MCF 10A (cell line): Measurements from ENCODE around the gene KRTAP10-7. TPM values are rescaled to one million over a fixed set of nuclear protein-coding genes. Genes with fewer than 3 reads are reported as not detected.

Source experiments
- BruUV-seq: library from RNA; stranded (reverse); fragments of 400-500 nt; replicated peaks from 2 replicates; lab custom pipeline; 2021; lab: Mats Ljungman, UMichigan
- CTCF ChIA-PET: fragments of 300-600 bp; sonication (Branson Sonifier 250); formaldehyde crosslinking; extraction: SDS; loops from one replicate; lab custom pipeline; 2021; ENCODE audit warnings: antibody characterized with exemption, inconsistent platforms; lab: Yijun Ruan, JAX
- POLR2A ChIA-PET: fragments of 300-600, 350-650 bp; sonication (Branson Sonifier 250); formaldehyde crosslinking; extraction: SDS; loops from one replicate; lab custom pipeline; 2020; ENCODE audit warnings: antibody characterized with exemption, inconsistent platforms; lab: Yijun Ruan, JAX
- DNase-seq: peaks from one replicate; pipeline ENCODE4 v3.0.0-alpha.2; 2018; ENCODE audit not compliant: unreplicated experiment
- H3K27ac Mint-ChIP-seq: one replicate; pipeline ENCODE4 v1.8.0; 2022; ENCODE audit warnings: mild to moderate bottlenecking, low read depth, mixed read lengths; ENCODE audit not compliant: unreplicated experiment
- H3K27me3 Mint-ChIP-seq: one replicate; pipeline ENCODE4 v1.8.0; 2022; ENCODE audit warnings: mixed read lengths; ENCODE audit not compliant: insufficient read depth, unreplicated experiment
- H3K36me3 Mint-ChIP-seq: one replicate; pipeline ENCODE4 v1.8.0; 2022; ENCODE audit warnings: mild to moderate bottlenecking, moderate library complexity, mixed read lengths; ENCODE audit not compliant: insufficient read depth, unreplicated experiment
- H3K4me1 Mint-ChIP-seq: one replicate; pipeline ENCODE4 v1.8.0; 2022; ENCODE audit warnings: mixed read lengths; ENCODE audit not compliant: insufficient read depth, unreplicated experiment
- H3K4me3 Mint-ChIP-seq: one replicate; pipeline ENCODE4 v1.8.0; 2022; ENCODE audit warnings: mild to moderate bottlenecking, moderate library complexity, mixed read lengths; ENCODE audit not compliant: unreplicated experiment
- H3K9me3 Mint-ChIP-seq: one replicate; pipeline ENCODE4 v1.8.0; 2022; ENCODE audit warnings: mixed read lengths; ENCODE audit not compliant: unreplicated experiment
- intact Hi-C: fragments of 100-400 bp; cut with micrococcal nuclease; formaldehyde crosslinking; loops from 2 replicates; pipeline ENCODE4 v1.14.1; 2022
- total RNA-seq: library from RNA; stranded (reverse); gene quantifications from 2 replicates; pipeline ENCODE4 v1.2.3, GENCODE V29; 2022
- TF ChIP-seq, protein P1 (sequence below): fragments of 200-600 bp; IDR thresholded peaks from one replicate; pipeline ENCODE4 v1.8.0; 2022; ENCODE audit warnings: antibody characterized with exemption, mild to moderate bottlenecking; ENCODE audit not compliant: unreplicated experiment

The KRTAP10-7 gene
- total RNA-seq, 1 experiment from 2014 or later = not detected

DNA sequence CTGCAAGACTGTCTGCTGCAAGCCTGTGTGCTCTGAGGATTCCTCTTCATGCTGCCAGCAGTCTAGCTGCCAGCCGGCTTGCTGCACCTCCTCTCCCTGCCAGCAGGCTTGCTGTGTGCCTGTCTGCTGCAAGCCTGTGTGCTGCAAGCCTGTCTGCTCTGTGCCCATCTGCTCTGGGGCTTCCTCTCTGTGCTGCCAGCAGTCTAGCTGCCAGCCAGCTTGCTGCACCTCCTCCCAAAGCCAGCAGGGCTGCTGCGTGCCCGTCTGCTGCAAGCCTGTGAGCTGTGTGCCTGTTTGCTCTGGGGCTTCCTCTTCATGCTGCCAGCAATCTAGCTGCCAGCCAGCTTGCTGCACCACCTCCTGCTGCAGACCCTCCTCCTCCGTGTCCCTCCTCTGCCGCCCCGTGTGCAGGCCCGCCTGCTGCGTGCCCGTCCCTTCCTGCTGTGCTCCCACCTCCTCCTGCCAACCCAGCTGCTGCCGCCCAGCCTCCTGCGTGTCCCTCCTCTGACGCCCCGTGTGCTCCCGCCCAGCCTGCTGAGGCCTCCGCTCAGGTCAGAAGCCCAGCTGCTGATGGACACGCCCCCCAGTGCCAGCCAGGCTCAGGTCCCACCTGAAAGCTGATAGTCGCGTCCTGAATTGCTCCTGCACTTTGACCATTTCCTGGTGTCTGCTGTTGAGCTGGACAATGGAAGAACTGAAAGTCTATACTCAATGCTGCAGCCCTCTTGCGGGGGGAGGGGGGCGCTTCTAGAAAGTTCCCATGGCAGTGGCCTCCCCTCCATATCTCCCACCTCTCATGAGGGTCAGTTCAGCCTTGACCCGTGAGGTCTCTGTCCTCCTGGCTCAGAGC, 25.7 kb upstream of the KRTAP10-7 start:
- H3K4me1 Mint-ChIP-seq = peaks cover 7% of the 10 kb centered on the region
- intact Hi-C loops = no loop called here
- POLR2A ChIA-PET = no interaction called here
- no peaks in the 10 kb centered on the region for H3K36me3 Mint-ChIP-seq
- peaks cover 48% of the 10 kb centered on the region for H3K27me3 Mint-ChIP-seq
- peaks cover 25% of the 10 kb centered on the region for H3K9me3 Mint-ChIP-seq
- TF ChIP-seq, protein P1, sequence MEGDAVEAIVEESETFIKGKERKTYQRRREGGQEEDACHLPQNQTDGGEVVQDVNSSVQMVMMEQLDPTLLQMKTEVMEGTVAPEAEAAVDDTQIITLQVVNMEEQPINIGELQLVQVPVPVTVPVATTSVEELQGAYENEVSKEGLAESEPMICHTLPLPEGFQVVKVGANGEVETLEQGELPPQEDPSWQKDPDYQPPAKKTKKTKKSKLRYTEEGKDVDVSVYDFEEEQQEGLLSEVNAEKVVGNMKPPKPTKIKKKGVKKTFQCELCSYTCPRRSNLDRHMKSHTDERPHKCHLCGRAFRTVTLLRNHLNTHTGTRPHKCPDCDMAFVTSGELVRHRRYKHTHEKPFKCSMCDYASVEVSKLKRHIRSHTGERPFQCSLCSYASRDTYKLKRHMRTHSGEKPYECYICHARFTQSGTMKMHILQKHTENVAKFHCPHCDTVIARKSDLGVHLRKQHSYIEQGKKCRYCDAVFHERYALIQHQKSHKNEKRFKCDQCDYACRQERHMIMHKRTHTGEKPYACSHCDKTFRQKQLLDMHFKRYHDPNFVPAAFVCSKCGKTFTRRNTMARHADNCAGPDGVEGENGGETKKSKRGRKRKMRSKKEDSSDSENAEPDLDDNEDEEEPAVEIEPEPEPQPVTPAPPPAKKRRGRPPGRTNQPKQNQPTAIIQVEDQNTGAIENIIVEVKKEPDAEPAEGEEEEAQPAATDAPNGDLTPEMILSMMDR = peak; percentile 17
- H3K4me3 Mint-ChIP-seq = no peak overlapping the region
- peak overlapping the region; percentile 79 for H3K27ac Mint-ChIP-seq
- CTCF ChIA-PET = interaction anchor here (0.6 to 1.1 kb wide), 4 partner anchors 57 to 852 kb away, joined by 3 to 4 read pairs (median 4); no protein-coding TSS in a partner anchor
- no TSS peak for BruUV-seq
- DNase-seq = peak; percentile 16

DNA sequence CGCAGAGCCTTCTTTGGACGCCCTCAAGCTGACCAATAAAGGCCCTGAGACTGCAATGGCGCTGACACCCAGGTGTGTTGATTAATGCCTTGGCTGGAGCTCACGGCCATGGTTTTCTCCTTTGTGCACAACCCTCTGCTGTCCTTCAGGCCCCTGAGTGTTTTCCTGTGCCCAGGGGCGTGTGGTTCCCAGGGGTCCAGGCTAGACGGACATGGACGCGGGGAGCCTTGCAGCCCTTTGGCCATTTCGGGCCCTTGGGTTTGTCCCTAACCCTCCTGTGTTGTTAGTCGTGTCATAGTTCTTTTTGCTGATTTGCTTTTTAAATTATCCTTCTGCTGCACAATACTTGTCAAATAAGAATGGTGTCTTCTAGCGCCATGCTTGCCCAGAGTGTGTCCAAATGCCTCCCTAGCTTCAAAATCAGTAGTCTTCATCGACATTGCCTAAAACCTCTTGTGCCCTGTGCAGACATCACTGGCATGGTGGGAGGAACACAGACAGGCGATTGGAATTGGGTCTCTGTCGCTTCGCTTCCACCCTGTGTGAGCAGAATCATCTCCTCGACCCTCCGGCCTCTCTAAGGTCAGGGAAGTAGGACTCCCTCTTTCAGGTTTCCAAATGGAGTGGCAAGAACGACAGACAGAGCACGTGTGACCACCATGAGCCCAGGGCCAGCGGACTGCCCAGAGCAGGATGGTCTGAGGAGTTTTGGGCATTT, 24.9 kb upstream of the KRTAP10-7 start:
- peaks cover 20% of the 10 kb centered on the region for H3K9me3 Mint-ChIP-seq
- no peak for DNase-seq
- peaks cover 7% of the 10 kb centered on the region for H3K4me1 Mint-ChIP-seq
- ChIA-PET CTCF (interaction anchor here (0.6 to 1.1 kb wide), 2 partner anchors 65 to 851 kb away, joined by 4 read pairs; no protein-coding TSS in a partner anchor), POLR2A (no interaction called here)
- peaks cover 49% of the 10 kb centered on the region for H3K27me3 Mint-ChIP-seq
- H3K4me3 Mint-ChIP-seq = no peak overlapping the region
- intact Hi-C loops = no loop called here
- no TSS peak for BruUV-seq
- no peaks in the 10 kb centered on the region for H3K36me3 Mint-ChIP-seq
- H3K27ac Mint-ChIP-seq = peak overlapping the region; percentile 79
- TF ChIP-seq, protein P1 = no peak

DNA sequence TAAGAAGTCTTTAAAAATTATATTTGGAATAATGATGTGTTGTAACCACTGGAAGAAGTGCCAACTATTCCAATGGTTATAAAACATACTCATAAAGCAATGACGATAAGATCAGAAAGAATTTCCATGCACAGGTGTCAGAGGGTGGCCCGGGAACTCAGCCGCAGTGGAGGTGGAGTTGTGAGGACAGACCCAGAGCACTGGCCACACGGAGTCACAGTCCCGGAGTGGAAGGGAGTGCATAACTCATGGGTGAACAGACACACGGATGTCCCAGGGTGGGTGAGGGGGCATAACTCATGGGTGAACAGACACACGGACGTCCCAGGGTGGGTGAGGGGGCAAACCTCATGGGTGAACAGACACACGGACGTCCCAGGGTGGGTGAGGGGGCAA, 24.4 kb upstream of the KRTAP10-7 start:
- H3K27ac Mint-ChIP-seq = no peak overlapping the region
- H3K9me3 Mint-ChIP-seq = peaks cover 17% of the 10 kb centered on the region
- POLR2A ChIA-PET = no interaction called here
- H3K27me3 Mint-ChIP-seq = peaks cover 44% of the 10 kb centered on the region
- TF ChIP-seq, protein P1 = no peak
- no peaks in the 10 kb centered on the region for H3K36me3 Mint-ChIP-seq
- H3K4me1 Mint-ChIP-seq = peaks cover 7% of the 10 kb centered on the region
- BruUV-seq = no TSS peak
- DNase-seq = no peak
- CTCF ChIA-PET = no interaction called here
- intact Hi-C loops = no loop called here
- H3K4me3 Mint-ChIP-seq = no peak overlapping the region
